ENCODE results near the gene RGMA. TPM values are rescaled to one million over a fixed set of nuclear protein-coding genes. Genes with fewer than 3 reads are reported as not detected.

Gene RGMA
- total and polyA plus RNA-seq, 2 experiments from 2014 or later, result 34.2 to 36.5 TPM

GRCh38 chr15:93019971-93020370 is 69.0 kb downstream of the RGMA start:
- no peak overlapping the region for H3K4me3 ChIP-seq
- H4K20me1 ChIP-seq (replicated peaks; ENCODE audit: insufficient read depth), result peaks cover 31% of the 10 kb centered on the region

More at GRCh38 chr15:93019971-93020370, 69.0 kb downstream of the RGMA start:
- no peak overlapping the region for H3K4me3 Mint-ChIP-seq
- no peaks in the 10 kb centered on the region for H3K4me1 Mint-ChIP-seq
- no peak for TF ChIP-seq CREB1 (CRISPR knock-in tag; IDR thresholded peaks at IDR 0.05; ENCODE audit: low read depth)
- TF ChIP-seq ZNF462 (CRISPR knock-in tag; IDR thresholded peaks at IDR 0.05), result no peak
- TF ChIP-seq STAT1 (IDR thresholded peaks at IDR 0.05; ENCODE audit: unreplicated experiment), result no peak
- no peak for TF ChIP-seq NANOG (IDR thresholded peaks at IDR 0.05; ENCODE audit: borderline replicate concordance)
- no peak for TF ChIP-seq ZNF331 (CRISPR knock-in tag; IDR thresholded peaks at IDR 0.05; ENCODE audit: low read depth)
- TF ChIP-seq ETS1 (IDR thresholded peaks at IDR 0.05), result no peak
- no peak for TF ChIP-seq ZNF114 (CRISPR knock-in tag; IDR thresholded peaks at IDR 0.05)
- no peak overlapping the region for H3K27ac ChIP-seq (ENCODE audit: low read depth)
- no peak for DNase-seq (ENCODE audit: low spot score)
- H3K4me1 ChIP-seq (ENCODE audit: insufficient read depth), result no peaks in the 10 kb centered on the region
- H3F3A ChIP-seq (replicated peaks; ENCODE audit: low read depth), result peaks cover 14% of the 10 kb centered on the region; the same call in 1 of the 2 replicates
- no peak for ATAC-seq
- peaks cover 7% of the 10 kb centered on the region for H3K27me3 Mint-ChIP-seq (ENCODE audit: insufficient read depth, low read depth, poor library complexity)
- H3K27ac Mint-ChIP-seq, result no peak overlapping the region
- no peak overlapping the region for H3K4me2 ChIP-seq
- no peaks in the 10 kb centered on the region for H3K9me2 ChIP-seq (ENCODE audit: insufficient read depth)
- H3K36me3 ChIP-seq (ENCODE audit: insufficient read depth), result peaks cover 85% of the 10 kb centered on the region
- peaks cover 37% of the 10 kb centered on the region for H3K79me2 ChIP-seq (replicated peaks; ENCODE audit: insufficient read depth)
- no peaks in the 10 kb centered on the region for H3K9me3 Mint-ChIP-seq
- H2AFZ ChIP-seq, result no peak overlapping the region
- peaks cover 96% of the 10 kb centered on the region for H3K36me3 Mint-ChIP-seq (ENCODE audit: low read depth)
- H3K27me3 ChIP-seq (ENCODE audit: insufficient read depth), result no peaks in the 10 kb centered on the region

All from GM23338 (cell line).